Left lung (tissue), 10 donors: ENCODE data around the gene CLRN3. TPM values are rescaled to one million over a fixed set of nuclear protein-coding genes. Genes with fewer than 3 reads are reported as not detected.

Experiments
- ATAC-seq: fragments of 200-7000 bp; cut with Tn5 transposase; one replicate; pipeline ENCODE4 v1.9.1; 2020; ENCODE audit warnings: moderate library complexity
- DNase-seq, 4 donors: peaks; one replicate each; pipeline ENCODE4 v3.0.0-alpha.2; 2013 to 2020
- H3K27ac ChIP-seq, 2 donors: fragments of 200-600 bp; sonication (generic) in 1 of 2; one replicate each; pipeline versions ENCODE4 v1.5.0 to v1.8.0; 2020 to 2021
- H3K27me3 ChIP-seq, 2 donors: fragments of 200-600 bp; sonication (generic) in 1 of 2; one replicate each; pipeline versions ENCODE4 v1.5.0 to v1.8.0; 2020 to 2021
- H3K36me3 ChIP-seq, 2 donors: fragments of 200-600 bp; sonication (generic) in 1 of 2; one replicate each; pipeline versions ENCODE4 v1.5.0 to v1.8.0; 2020 to 2021
- H3K4me1 ChIP-seq, 2 donors: fragments of 200-600 bp; one replicate each; pipeline ENCODE4 v1.8.0; 2021
- H3K4me3 ChIP-seq, 2 donors: fragments of 200-600 bp; sonication (generic) in 1 of 2; one replicate each; pipeline versions ENCODE4 v1.5.0 to v1.8.0; 2020 to 2021; ENCODE audit warnings: mild to moderate bottlenecking in 1 of 2
- H3K9me3 ChIP-seq, 2 donors: fragments of 200-600 bp; sonication (generic) in 1 of 2; one replicate each; pipeline versions ENCODE4 v1.5.0 to v1.8.0; 2020 to 2021
- intact Hi-C, 2 donors: fragments of 100-400 bp; cut with DNase I; formaldehyde crosslinking; loops; one replicate each; pipeline versions ENCODE4 v1.11.2 to v1.14.2; 2022
- polyA plus RNA-seq, 6 donors: library from polyadenylated mRNA; unstranded; fragments of 120-200 nt; gene quantifications; one replicate each; pipeline ENCODE4 v1.2.1, GENCODE V29; 2013; ENCODE audit not compliant: insufficient read length in 6 of 6
- total RNA-seq, 2 donors: library from RNA; stranded (reverse); fragmentation: NEBNext Ultra II Directional; extraction: Animal tissue kit (Norgen Biotek cat#: 25700); gene quantifications; one replicate each; pipeline ENCODE4 v1.2.1, GENCODE V29; 2021
- TF ChIP-seq, protein P1 (sequence below), 2 donors: fragments of 200-600 bp; sonication (generic) in 1 of 2; IDR thresholded peaks; one replicate each; pipeline versions ENCODE4 v1.5.0 to v1.8.0; 2021; ENCODE audit warnings: antibody characterized with exemption in 2 of 2
- donor health status: DM: no; HTN: yes; CAD: no.
- donor health status: DM: no; HTN: no; CAD: no.

The CLRN3 gene
- total and polyA plus RNA-seq, 8 donors, result 0.13 to 0.27 TPM; not detected in 6

GRCh38 chr10:127903789-127904188 lies 11.0 kb upstream of the CLRN3 start:
- H3K9me3 ChIP-seq, result no peaks in the 10 kb centered on the region
- intact Hi-C loops, result loop anchor here in 1 of 2 donors (10.0 kb wide), 1 partner anchor 111 kb away; no protein-coding TSS in a partner anchor
- no peak for DNase-seq
- H3K27me3 ChIP-seq, result peaks cover 0 to 9% of the 10 kb centered on the region in 2 donors
- H3K4me1 ChIP-seq, result peaks cover 10 to 29% of the 10 kb centered on the region in 2 donors
- ATAC-seq, result no peak
- no peak overlapping the region for H3K27ac ChIP-seq
- no peak overlapping the region for H3K4me3 ChIP-seq
- TF ChIP-seq, protein P1, sequence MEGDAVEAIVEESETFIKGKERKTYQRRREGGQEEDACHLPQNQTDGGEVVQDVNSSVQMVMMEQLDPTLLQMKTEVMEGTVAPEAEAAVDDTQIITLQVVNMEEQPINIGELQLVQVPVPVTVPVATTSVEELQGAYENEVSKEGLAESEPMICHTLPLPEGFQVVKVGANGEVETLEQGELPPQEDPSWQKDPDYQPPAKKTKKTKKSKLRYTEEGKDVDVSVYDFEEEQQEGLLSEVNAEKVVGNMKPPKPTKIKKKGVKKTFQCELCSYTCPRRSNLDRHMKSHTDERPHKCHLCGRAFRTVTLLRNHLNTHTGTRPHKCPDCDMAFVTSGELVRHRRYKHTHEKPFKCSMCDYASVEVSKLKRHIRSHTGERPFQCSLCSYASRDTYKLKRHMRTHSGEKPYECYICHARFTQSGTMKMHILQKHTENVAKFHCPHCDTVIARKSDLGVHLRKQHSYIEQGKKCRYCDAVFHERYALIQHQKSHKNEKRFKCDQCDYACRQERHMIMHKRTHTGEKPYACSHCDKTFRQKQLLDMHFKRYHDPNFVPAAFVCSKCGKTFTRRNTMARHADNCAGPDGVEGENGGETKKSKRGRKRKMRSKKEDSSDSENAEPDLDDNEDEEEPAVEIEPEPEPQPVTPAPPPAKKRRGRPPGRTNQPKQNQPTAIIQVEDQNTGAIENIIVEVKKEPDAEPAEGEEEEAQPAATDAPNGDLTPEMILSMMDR (IDR thresholded peaks at IDR 0.05), result no peak
- no peaks in the 10 kb centered on the region for H3K36me3 ChIP-seq

DNA sequence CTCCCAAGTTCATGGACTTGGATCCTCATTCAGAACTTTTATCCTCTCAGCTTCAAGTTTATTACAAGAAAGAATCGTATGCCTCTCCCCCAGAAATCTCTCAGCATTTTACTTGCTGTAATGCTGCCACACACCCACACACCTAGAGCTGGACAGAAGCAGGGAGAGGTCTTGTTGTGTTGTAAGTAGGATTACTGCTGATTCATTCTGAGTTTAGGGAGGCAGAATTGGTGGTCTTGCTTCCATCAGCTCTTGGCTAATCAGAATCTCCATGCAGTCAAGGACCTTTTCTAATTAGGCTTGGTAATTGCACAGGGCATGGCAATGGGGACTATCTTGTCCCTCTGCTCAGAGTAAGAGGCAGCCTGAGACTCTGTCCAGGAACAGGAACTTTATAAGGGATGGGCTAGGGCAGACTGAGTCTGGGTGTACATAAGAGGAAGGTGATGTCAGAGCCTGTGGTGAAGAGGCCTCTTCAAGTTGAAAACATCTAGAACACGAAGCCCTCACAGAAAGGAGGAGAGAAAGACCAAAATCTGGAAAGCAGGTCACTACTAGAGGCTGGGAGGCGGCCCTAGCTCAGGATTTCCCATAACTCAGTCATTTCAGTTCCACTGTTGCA lies 7.1 kb upstream of the CLRN3 start:
- TF ChIP-seq, protein P1 (IDR thresholded peaks at IDR 0.05), result no peak
- DNase-seq (no peak), ATAC-seq (peak; percentile 93)
- Histone ChIP-seq H3K36me3 (no peaks in the 10 kb centered on the region), H3K27ac (peak overlapping the region in 1 of 2 donors; percentile 57), H3K9me3 (no peaks in the 10 kb centered on the region), H3K27me3 (no peaks in the 10 kb centered on the region), H3K4me1 (peaks cover 0 to 9% of the 10 kb centered on the region in 2 donors), H3K4me3 (no peak overlapping the region)
- intact Hi-C loops, result loop anchor here in 1 of 2 donors (10.0 kb wide), 1 partner anchor 115 kb away; no protein-coding TSS in a partner anchor

GRCh38 chr10:127897177-127897576 lies 4.4 kb upstream of the CLRN3 start:
- intact Hi-C loops, result no loop called here
- H3K27ac ChIP-seq, result no peak overlapping the region
- H3K9me3 ChIP-seq, result no peaks in the 10 kb centered on the region
- DNase-seq (no peak), ATAC-seq (no peak)
- H3K36me3 ChIP-seq, result no peaks in the 10 kb centered on the region
- H3K4me3 ChIP-seq, result no peak overlapping the region
- peaks cover 0 to 9% of the 10 kb centered on the region in 2 donors for H3K4me1 ChIP-seq
- TF ChIP-seq, protein P1 (IDR thresholded peaks at IDR 0.05), result no peak
- no peaks in the 10 kb centered on the region for H3K27me3 ChIP-seq

DNA sequence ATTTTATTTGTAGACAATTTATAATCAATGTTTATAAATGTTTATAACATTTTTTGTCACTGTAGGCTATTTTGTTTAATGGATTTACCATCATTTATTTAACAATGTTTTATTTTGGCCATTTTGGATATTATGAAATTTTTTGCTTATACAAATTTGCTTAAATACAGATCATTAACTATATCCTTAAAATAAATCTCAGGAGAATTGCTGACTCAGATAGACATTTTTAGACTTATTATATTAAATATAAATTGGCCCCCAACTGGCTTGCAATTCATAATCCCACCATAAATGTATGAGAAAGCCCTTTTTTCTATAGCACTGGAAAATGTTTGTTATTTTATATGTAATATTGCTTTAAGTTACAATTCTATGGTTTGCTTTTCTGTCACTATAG lies 3.8 kb upstream of the CLRN3 start:
- peaks cover 0 to 9% of the 10 kb centered on the region in 2 donors for H3K4me1 ChIP-seq
- H3K9me3 ChIP-seq, result no peaks in the 10 kb centered on the region
- DNase-seq (no peak), ATAC-seq (no peak)
- TF ChIP-seq, protein P1 (IDR thresholded peaks at IDR 0.05), result no peak
- H3K36me3 ChIP-seq, result no peaks in the 10 kb centered on the region
- H3K27me3 ChIP-seq, result no peaks in the 10 kb centered on the region
- H3K4me3 ChIP-seq, result no peak overlapping the region
- H3K27ac ChIP-seq, result no peak overlapping the region
- intact Hi-C loops, result no loop called here

DNA sequence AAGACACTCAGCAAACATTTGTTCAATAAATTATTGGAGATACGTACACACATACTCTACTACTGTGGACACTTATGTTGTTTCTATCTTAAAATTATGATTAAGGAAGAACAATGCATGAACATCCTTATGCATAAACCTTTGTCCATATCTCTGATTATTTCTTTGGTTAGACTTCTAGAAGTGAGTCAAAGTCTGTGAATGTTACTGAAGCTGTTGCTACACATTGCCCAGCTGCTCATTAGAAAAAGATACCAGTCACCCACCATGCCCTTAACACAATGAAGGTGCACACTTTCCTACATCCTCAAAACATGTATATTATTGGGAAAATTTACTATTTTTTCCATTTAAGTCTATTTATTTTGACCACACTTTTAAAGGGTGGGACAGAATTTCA lies 1.4 kb upstream of the CLRN3 start:
- Histone ChIP-seq H3K4me1 (peaks cover 3 to 13% of the 10 kb centered on the region in 2 donors), H3K4me3 (no peak overlapping the region), H3K27ac (no peak overlapping the region), H3K36me3 (no peaks in the 10 kb centered on the region), H3K27me3 (no peaks in the 10 kb centered on the region), H3K9me3 (no peaks in the 10 kb centered on the region)
- intact Hi-C loops, result no loop called here
- DNase-seq (no peak), ATAC-seq (no peak)
- TF ChIP-seq, protein P1 (IDR thresholded peaks at IDR 0.05), result no peak
